ENCODE results near the gene NYAP1.
A peak's percentile ranks its signal among the peaks of the same experiment; 100 is the strongest.
"Not testable (repeated sequence)": the region's sequence is repeated elsewhere in the genome, so short reads cannot be mapped to it uniquely, and the experiment has no call there.

The NYAP1 gene

DNA sequence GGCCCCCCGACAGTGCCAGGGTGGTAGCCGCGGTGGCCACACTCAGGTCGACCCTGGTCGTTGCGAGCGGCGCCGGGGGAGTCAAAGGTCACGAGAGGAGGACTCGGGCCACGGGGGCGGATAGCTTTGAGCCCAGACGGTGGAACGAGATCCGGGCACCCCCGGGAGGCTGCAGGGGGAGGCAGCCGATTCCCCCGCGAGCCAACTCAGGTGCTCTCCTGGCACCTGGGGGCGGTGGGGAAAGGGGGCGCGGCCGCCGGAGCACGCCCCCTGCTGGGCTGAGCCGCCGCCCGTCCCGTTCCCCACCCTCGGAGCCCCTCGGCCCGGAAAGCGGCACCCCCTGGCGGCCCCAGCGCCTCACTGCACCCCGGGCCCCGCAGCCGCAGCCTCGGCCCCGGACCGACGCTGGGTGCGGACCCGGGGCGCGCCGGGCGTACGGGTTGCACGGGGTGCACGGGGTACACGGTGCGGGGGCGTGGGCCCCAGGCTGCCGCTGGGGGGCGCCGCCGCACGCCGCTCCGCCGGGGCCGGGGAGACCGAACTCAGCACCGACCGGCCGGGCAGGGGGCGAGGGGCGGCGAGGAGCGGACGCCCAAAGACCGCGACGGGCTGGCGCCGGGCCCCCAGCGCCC is 521 bp upstream of the NYAP1 start:
- peak; percentile 82 to 84 for DNase-seq (ENCODE audit: low read depth in 2 of 2)

DNA sequence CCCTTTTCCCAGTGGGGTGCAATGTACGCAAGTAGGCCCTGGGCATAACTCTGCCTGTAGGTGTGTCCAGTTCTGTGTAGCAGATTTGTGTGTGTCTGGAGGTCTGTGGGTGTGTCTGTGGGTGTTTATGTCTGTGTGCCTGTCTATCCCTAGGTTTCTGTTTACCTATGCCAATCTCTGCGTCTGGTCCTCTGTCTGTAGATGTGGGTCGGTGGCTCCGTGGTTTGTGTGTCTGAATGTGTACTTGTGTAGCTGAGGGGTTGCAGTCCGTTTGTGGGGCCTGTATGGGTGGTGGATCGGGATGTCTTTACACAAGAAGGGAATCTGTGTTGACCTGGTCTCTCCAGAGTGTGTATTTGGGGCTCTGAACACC is 932 bp downstream of the NYAP1 start:
- no peak for DNase-seq (ENCODE audit: low read depth in 2 of 2)

DNA sequence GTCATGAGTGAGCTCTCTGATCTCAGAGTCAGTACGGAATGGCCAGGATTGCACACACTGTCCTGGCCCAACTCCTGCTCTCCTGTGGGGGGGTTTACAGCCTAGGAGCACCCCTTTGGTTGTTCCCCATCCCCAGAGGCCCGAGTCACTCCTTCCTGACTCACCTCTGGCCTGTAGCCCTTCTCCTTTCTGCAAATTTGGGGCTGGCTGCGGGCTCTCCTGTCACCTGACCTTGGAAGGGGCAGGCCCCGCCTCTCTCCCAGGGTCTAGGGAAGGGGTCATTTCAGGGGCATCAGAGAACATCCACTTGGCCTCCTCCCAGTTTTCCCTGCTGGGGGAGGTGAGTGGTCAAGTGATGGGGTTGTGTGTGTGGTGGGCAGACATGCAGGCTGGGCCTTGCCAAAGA is 1.7 kb downstream of the NYAP1 start:
- no peak for DNase-seq (ENCODE audit: low read depth in 2 of 2)

DNA sequence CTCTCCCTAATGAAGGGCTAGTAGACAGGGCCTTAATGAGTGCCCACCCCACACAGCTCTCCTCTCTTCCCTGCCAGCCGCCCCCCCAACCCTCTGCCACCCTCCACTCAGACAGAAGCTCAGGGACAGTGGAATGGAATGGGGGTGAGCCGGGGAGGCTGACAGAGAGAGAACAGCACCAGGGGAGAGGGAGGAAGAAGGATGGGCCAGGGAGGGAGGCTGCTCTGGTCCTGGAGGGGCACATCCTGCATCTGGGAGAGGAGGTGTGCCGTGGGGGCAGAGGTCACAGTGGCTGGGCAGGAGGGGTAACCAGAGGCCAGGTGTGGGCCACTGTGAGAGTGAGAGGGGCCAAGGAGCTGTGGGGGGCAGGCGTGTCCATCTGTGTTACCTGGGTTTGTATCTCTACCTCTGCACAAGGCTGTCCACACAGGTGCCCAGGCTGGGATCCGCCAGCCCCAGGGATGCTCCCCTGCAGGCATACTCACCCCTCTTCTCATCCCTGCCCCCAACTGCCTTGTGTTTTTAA is 2.4 kb downstream of the NYAP1 start:
- DNase-seq (ENCODE audit: low read depth in 2 of 2), result no peak

DNA sequence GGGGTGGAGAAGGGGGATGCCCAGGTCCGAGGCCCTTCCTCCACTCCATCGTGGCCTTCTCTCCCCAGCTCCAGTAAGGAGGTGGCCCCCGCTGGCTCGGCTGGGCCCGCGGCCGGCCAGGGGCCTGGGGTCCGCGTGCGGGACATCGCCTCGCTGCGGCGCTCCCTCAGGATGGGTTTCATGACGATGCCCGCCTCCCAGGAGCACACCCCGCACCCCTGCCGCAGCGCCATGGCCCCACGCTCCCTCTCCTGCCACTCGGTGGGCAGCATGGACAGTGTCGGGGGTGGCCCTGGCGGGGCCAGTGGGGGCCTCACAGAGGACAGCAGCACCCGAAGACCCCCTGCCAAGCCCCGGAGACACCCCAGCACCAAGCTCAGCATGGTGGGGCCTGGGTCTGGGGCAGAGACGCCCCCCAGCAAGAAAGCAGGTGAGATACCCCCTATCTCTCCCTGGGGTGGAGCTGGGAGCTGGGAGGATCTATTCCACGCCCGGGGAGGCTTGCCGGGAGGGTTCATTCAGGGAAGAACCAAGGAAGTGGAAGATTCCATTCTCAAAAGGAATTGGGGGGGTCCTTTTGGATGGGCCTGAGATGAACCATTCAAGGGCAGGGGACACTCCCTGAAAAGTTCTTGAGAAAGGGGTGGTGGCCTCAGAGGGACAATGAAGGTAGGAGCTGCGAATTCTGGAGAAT is 3.2 kb downstream of the NYAP1 start:
- no peak for DNase-seq (ENCODE audit: low read depth in 2 of 2)

DNA sequence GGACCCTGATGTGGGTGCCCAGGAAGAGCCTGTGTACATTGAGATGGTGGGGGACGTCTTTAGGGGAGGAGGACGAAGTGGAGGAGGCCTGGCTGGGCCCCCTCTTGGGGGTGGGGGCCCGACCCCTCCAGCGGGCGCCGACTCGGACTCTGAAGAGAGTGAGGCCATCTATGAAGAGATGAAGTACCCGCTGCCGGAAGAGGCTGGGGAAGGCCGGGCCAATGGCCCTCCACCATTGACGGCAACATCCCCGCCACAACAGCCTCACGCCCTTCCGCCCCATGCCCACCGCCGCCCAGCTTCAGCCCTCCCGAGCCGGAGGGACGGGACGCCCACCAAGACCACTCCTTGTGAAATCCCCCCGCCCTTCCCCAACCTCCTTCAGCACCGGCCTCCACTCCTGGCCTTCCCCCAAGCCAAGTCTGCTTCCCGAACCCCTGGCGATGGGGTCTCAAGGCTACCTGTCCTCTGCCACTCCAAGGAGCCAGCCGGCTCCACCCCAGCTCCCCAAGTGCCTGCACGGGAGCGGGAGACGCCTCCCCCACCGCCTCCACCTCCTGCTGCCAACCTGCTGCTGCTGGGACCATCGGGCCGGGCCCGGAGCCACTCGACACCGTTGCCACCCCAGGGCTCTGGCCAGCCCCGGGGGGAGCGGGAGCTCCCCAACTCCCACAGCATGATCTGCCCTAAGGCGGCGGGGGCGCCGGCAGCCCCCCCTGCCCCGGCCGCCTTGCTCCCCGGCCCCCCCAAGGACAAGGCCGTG is 4.8 kb downstream of the NYAP1 start:
- DNase-seq (ENCODE audit: low read depth in 2 of 2), result no peak

DNA sequence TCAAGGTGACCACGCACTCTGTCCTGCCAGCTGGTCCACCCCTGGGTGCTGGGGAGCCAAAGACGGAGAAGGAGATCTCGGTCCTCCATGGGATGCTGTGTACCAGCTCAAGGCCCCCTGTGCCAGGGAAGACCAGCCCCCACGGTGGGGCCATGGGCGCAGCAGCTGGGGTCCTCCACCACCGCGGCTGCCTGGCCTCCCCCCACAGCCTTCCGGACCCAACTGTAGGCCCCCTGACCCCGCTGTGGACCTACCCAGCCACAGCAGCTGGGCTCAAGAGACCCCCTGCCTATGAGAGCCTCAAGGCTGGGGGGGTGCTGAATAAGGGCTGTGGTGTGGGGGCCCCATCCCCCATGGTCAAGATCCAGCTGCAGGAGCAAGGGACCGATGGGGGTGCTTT is 5.4 kb downstream of the NYAP1 start:
- no peak for DNase-seq (ENCODE audit: low read depth in 2 of 2)

DNA sequence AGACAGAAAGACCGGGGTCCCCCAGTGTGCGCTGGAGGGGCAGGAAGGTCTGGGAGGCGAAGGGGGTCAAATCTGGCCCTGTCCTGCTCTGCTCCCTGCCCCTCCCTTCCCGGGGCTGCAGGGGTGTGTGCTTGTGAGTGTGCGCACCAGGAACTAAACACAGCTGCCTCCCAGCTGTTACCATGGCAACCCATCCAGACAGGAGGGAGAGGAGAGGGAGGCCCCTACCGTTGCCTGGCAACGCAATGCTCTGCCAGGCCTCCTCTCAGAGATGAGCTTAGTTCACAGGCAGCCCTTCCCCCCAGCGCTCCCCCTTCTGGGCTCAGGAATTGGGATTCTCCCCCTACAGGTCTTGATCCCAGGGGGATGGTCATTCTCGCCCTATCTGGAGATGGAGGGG is 6.1 kb downstream of the NYAP1 start:
- no peak for DNase-seq (ENCODE audit: low read depth in 2 of 2)

DNA sequence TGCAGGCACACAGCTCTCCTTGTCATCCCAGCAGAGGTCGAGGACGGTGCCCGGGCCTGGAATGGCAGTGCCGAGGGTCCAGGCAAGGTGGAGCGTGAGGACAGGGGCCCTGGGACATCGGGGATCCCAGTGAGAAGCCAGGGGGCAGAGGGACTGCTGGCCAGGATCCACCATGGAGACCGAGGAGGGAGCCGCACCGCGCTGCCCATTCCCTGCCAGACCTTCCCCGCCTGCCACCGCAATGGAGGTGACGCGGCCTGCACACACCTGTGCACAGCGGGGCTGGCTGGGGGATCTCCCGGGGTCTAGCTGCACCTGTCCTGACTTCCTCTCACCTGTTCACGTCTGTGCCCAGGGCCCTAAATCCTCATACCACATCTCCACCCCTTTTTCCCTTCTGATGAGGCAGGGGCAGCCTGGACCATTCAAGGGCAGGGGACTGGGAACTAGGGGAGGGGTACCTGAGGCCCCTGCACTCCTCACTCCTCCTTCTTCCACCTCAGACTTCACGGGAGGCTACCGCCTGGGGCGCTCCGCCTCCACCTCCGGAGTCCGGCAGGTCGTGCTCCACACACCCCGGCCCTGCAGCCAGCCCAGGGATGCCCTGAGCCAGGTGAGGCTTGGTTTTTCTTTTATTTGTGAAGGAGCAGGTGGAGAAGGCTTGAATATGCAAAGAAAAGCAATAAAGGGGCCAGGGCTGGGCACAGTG is 6.9 kb downstream of the NYAP1 start:
- no peak for DNase-seq (ENCODE audit: low read depth in 2 of 2)

DNA sequence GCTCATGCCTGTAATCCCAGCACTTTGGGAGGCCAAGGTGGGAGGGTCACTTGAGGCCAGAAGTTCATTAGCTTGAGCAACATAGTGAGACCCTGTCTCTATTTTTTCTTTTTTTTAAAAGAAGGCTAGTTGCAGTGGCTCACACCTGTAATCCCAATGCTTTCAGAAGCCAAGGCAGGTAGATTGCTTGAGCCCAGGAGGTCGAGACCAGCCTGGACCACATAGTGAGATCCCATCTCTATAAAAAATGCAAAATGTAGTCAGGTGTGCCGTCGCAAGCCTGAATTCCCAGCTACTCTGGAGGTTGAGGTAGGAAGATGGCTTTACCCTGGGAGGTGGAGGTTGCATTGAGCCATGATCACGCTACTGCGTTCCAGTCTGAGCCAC is 7.5 kb downstream of the NYAP1 start:
- no peak for DNase-seq (ENCODE audit: low read depth in 2 of 2)

DNA sequence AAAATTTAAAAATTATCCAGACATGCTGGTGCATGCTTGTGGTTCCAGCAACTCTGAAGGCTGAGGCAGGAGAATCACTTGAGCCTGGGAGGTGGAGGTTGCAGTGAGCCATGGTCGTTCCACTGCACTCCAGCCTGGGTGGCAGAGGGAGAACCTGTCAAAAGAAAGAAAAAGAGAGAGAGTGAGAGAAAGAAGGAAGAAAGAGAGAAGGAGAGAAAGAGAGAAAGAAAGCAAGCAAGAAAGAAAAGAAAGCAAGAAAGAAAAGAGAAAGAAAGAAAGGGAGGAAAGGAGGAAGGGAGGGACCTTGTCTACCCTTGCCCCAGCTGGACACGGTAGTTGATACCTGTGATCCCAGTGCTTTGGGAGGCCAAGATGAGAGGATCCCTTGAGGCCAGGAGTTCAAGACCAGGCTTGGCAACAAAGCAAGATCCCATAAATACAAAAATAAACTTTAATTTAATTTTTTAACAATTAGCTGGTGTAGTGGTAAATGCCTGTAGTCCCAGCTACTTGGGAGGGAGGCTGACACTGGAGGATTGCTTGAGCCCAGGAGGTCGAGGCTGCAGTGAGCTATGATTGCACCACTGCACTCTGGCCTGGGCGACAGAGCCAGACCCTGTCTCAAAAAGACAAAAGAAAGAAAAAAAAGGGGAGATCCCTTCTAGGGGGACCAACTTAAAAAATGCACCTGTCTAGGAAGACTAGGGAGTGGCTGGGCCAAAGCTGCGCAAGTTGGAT is 9.2 kb downstream of the NYAP1 start:
- no peak for DNase-seq (ENCODE audit: low read depth in 2 of 2)

DNA sequence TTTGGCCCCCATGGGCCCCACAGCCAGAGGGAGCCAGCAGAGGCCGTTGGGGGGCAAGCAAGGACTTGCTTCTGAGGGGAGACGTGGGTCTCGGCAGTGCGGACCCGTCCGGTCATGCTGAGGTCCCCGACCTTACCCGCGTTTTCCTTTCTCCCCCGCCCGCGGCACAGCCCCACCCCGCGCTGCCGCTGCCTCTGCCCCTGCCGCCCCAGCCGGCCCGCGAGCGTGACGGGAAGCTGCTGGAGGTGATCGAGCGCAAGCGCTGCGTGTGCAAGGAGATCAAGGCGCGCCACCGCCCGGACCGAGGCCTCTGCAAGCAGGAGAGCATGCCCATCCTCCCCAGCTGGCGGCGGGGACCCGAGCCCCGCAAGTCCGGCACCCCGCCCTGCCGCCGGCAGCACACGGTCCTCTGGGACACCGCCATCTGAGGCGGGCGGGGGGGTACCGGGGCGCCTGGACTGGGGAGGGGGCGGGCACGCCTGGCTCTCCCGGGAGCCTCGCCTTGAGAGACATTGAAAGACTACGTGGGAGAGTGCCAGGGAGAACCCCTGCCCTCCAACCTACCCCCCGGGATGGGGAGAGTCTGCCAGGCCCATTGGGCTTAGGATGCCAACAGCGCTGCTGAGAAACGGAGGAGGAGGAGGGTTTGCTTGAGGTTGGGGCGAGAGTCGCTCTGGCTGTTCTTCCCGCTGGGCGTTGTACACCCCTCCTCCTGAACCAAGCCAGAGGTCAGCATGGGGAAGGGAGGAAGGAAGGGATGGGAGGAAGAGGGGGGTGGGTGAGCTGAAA is 9.9 kb downstream of the NYAP1 start:
- DNase-seq (ENCODE audit: low read depth in 2 of 2), result peak; percentile 33 to 54

DNA sequence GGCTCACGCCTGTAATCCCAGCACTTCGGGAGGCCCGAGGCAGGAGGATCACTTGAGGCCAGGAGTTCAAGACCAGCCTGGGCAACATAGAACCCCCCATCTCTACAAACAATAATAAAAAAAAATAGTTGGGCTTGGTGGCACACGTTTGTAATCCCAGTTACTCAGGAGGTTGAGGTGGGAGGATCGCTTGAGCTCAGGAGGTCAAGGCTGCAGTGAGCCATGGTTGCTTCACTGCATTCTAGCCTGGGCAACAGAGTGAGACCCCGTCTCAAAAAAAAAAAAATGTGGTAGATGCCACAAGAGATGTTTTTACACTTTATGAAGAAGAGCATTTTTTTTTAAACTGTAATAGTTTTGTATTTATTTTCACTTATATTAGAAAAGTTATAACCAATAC is 12.8 kb downstream of the NYAP1 start:
- no peak for DNase-seq (ENCODE audit: low read depth in 2 of 2)

DNA sequence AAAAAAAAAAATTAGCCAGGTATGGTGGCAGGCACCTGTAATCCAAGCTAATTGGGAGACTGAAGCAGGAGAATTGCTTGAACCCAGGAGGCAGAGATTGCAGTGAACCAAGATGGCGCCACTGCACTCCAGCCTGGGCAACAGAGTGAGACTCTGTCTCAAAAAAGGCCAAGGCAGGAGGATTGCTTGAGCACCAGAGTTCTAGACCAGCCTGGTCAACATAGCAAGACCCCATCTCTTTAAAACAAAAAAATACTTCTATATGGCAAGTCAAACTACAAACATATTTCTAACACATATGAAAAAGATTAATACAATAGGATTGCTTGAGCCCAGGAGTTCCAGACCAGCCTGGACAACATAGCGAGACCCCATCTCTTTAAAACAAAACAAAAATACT is 17.0 kb downstream of the NYAP1 start:
- not testable (repeated sequence) for DNase-seq (ENCODE audit: low read depth in 2 of 2)

DNA sequence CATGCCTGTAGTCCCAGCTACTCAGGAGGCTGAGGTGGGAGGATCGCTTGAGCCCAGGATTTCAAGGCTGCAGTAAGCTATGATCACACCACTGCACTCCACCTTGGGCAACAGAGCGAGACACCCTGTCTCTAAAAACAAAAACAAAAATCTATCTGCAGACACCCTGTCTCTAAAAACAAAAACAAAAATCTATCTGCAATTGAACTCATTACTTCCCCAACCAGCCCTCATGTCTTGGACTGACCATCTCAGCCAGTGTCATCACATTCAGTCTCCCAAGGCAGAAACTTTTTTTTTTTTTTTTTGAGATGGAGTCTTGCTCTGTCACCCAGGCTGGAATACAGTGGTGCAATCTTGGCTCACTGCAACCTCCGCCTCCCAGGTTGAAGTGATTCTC is 20.3 kb downstream of the NYAP1 start:
- not testable (repeated sequence) for DNase-seq (ENCODE audit: low read depth in 2 of 2)

DNA sequence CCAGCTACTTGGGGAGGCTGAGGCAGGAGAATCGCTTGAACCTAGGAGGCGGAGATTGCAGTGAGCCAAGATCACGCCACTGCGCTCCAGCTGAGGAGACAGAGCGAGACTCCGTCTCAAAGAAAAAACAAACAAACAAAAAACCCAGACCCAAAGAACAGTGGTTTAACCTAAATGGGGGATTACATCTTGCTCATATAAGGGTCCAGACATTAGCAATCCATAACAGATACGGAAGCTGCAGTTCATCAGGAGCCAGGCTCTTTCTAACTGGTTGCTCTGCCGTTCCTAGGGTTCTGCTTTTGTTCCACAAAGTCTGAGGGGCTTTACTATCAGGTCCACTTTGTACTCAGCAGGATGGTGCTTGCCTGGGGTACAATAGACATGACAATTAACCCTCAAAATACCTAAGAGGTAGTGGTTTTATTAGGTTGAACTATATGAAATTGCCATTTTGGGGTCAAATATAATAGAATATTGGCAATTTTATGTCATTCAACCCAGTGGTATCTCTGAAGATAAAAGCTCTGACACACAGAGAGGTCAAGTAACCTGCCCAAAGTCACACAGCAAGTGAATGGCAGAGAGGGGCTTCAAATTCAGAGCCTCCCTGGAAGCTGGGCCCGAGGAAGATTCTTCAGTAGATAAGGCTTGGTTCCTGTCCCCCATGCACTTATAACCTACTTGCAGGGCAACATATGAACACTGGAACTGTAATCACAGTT is 21.3 kb downstream of the NYAP1 start:
- DNase-seq (ENCODE audit: low read depth in 2 of 2), result no peak

DNA sequence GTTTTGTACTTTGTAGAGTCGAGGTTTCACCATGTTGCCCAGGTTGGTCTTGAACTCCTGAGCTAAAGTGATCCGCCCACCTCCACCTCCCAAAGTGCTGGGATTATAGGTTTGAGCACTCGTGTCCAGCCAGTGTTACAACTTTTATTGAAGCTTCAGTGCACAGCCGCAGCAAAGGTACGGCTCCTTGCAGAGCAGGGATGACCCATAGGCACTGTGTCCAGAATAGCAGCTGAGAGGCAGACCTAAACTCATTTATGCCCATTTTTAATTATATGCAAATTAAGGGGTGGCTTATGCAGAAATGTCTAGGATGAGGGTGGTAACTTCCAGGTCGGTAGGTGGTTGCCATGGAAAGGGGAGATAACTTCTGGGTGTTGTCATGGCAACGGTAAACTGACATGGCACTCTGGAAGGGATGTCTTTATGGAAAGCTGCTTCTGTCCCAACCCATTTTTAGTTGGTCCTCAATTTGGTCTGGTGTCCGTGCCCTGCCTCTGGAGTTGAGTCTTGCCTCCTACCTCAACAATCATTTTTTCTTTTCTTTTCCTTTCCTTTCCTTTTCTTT is 22.7 kb downstream of the NYAP1 start:
- DNase-seq (ENCODE audit: low read depth in 2 of 2), result no peak

DNA sequence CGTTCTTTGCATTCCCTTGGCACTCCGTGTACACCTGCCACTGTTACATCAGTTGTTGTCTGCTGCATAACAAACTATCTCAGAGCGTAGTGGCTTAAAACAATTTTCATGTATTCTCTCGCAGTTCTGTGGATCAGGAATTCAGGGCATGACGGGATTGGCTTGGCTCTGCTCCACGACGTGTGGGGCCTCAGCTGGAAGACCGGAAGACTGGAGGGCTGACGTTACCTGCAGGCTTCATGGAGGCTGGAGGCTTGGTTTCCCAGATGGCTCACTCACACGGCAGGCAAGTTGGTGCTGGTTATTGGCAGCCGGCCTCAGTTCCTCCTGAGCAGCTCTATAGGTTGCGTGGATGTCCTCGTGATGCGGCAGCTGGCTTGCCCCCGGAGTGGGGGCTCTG is 25.5 kb downstream of the NYAP1 start:
- no peak for DNase-seq (ENCODE audit: low read depth in 2 of 2)

DNA sequence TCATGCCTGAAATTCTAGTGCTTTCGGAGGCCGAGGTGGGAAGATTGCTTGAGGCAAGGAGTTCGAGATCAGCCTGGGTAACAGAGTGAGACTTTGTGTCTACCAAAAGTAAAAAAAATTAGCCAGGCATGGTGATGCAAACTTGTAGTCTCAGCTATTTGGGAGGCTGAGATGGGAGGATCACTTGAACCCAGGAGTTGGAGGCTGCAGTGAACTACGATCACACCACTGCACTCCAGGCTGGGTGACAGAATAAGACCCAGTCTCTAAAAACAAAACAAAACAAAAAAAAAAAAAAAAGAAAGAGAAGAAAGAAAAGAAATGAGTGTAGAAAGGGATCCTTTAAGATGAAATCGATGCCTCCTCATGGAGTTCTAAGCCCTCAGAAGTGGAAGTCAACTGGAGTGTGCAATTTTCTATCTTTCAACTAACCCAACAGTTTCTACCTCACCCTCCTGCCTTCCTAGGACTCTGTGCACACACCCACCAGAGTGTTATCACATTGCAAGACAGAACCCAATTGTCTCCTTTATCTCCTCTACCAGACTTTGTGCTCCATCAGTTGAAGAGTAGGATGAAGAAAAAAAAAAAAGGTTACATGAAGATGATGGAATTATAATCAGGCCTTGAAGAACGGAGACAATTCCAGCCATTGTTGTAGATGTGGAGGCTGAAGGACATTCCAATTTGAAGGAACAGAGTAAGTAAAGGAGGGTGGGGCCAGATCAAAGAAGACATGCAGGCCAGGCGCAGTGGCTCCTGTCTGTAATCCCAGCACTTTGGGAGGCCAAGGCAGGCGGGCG is 26.9 kb downstream of the NYAP1 start:
- DNase-seq (ENCODE audit: low read depth in 2 of 2), result no peak
